ENCODE data around the gene B4GALT3.

Gene B4GALT3

DNA sequence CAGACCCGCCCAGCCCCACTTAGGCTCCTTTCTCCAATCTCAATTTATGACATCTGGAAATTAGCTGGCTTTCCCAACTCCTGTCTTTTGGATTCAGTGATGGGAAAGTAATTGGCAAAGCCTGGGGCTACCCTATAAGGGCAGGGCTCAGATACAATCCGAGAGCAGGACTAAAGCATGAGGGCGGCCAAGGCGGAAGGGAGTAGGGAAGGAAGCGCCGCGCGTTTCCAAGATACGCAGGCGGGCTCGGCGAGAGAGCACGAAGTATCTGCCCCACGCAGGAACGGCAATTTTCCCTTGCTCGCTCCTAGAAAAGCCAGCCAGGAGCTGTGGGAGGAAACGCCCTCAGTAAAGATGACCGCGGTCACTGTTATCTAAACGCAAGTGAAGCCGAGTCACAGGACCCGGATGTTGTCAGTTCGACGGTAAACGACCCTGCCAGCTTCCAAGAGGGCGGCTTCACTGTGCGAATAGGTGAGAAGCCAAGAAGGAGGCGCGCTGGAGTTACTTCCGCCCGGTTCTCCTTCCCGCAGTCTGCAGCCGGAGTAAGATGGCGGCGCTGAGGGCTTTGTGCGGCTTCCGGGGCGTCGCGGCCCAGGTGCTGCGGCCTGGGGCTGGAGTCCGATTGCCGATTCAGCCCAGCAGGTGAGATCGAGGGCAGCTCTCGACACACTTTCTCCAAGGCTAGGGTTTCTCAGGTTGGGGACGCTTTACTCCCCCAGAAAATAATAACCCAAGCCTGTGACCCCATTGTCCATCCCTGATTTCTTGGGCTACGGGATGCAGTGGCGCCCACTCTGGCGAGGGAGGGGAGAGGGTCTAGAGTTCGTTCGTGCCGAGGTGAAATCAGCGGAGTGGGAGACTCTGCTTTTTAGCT is 24.8 kb upstream of the B4GALT3 start, which contains the start of gene NDUFS2:
NDUFS2 (plus strand) TSS at position 532 of the 877 bp plus-strand sequence; CDS start at position 551, 19 bp downstream.
- peak; percentile 99 for DNase-seq

DNA sequence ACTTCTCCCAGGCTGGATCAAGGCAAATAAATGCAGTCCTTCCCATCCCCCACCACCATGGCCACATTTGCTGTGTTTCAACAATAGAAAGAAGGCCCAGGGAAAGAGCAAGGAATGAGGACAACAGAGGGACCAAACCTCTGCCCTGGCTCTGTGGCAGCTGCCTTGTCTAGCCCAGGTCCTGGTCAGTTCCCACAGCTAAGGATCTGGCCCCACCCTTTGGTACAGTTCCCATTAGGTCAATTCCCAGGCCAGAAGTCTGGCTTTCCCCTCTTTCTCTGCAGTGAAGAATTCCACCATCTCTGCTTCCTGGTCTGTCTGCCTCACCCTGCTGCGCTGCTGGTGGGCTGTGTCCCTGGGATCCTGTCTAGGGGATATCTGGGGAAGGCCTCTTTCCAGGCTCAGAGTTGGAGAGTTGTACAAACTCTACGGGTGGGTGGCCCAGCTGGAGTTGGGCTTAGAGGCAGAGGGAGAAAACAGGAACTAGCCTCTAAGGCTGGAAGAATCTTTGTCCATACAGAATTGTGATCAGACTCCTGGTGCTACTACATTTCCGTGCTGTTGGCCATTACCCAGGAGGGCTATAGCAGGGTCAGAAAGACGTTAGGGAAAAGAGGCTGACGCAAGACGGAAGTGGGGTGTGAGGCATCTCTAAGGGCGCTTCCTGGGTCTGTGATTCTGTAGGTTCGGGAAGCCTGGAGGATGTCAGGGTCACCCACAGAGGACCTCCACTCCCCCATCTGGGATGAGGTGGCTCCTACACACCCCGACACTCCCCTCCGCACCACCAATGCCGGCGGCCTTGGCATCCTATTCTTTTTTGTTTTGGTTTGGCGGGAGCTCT is 23.9 kb upstream of the B4GALT3 start:
- DNase-seq = no peak

DNA sequence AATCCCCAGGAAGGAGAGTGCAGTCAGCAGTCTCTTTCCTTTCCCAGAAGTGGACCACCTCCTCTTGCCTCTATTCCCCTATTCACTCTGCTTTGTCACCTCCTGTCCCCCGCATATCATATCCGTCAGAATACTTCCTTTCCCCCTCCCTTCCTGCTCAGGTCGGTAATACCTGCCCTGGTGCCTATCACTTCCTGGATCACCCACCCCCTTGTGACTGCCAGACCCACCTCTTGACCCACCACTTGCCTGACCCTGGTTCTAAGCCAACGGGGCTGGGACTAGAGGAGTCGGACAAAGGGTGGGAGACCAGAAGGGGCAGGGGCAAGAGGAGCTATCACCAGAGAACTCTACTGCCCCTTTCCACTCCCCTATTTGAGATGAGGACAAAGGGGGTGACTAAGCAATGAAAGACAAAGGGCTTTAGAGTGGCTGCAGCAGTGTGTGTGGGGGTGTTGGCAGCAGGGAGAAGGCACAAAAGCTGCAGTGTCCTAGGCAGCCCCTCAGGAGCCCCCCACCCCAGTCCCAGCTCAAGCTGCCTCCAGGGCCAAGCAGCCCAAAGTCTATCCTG is 23.2 kb upstream of the B4GALT3 start:
- DNase-seq = no peak

DNA sequence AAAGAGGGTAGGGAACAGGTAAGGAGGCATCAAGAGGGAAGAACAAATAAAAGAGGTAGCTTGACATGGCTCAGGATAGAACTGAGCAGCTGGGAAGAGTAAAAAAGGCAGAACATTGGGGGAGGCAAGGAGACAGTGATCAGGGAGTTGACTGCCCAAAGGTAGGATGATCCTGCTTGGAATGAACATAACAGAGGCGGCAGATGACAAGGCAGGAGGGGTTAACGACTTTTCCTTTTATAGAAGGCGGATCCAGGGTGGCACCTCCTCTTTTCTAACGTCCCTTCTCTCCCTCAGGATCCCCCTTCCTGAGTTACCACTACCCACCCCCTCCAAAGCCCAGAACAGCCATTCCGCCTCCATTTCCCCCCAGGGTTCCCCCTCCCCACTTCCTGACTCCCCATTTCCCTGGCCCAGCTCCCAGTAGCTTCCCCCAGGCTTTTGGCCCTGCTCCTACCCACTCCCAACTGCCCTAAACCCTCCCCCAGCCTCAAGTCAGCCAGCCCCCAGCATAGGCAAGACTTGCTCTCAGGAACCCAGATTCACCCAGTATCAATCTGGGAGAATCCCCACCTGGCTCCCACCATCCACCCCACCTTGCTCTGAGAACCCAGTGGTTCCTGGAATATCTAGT is 22.3 kb upstream of the B4GALT3 start:
- no peak for DNase-seq

DNA sequence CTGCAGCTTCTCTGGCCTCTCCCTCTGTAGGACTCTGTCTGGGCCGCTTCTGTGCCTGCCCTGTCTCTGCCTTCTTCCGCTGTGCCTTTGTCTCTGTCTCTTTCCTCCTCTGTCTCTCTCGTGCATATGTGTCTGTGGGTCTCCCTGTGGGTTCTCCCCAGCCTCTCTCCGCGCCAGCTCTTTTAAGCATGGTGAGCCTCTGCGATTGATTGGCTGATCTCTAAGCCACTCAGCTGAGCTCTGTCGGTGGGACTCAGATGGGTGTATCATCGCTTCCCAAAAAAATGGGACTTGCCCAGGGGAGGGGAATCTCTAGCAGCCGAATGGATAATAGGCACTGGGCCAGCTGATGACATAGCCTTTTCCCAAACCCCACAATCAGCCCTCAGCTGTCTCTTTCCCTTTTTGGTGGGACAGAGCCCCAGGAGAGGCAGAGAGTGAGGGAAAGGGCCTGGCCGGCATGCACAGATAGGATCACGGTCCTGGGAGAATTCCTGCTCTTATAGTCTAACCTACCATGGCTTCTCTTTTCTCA is 21.7 kb upstream of the B4GALT3 start, which contains the start of gene ADAMTS4:
ADAMTS4 (minus strand) TSS at position 158 of the 535 bp plus-strand sequence. CDS start 427 bp downstream, outside the sequence.
- no peak for DNase-seq

DNA sequence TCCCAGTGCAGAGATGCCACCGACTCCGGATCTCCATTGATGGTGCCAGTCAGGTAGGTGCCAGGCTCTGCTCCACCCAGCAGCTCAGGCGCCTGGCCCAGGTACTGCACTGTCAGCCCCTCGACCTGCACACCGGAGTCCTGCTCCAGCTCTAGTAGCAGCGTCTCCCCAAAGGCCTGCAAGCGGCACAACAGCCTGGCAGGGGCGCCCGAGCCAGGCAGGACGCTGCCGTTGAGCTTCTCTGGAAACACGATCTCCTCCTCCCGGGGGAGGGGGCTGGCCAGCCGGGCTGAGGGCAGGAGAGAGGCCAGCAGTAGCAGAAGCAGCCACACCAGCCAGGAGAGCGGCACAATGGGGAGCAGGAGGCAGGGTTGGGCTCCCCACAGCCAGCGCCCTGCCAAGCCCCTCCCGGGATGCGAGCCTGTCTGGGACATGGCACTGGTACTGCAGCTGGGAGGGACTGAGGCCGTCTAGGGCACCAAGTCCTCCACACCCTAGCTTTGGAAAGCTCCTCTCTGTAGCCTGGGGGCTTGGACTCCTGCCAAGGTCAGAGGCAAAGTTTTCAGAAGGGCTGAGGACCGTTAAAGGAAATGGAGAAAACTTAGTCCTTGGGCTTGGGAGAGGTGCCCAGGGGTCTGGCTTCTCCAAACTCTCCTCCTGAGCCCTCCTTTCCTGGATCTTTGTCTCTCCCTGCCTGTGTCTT is 21.0 kb upstream of the B4GALT3 start:
- DNase-seq = peak; percentile 46

DNA sequence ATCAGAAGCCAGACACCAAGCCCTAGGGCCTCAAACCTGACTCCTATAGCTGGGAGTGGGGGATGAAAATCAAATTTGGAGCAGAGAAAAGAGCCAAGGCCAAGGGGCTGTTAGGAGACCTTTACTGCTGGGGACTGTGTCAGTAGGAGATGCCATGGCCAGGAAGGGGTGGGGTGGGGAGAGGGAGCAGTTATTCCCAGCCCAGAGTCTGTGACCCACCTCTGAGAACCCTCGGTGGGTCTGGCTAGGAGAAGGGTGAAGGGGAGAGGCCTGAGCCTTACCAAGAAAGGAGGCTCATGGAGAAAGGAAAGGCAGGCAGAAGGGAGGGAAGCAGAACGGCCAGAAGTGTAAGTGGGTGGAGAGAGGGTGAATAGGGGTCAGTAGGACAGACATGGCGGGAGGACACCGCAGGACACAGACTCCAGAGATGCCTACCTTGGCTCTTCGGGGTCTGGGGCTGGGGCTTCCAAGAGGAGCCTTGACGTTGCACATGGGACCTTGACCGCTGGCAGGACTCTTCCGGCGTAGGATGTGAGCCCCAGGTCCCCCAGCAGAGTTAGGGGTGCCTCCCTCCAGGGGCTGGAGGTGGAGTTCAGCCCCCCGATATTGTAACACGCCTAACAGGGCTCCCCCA is 20.4 kb upstream of the B4GALT3 start:
- DNase-seq = no peak

DNA sequence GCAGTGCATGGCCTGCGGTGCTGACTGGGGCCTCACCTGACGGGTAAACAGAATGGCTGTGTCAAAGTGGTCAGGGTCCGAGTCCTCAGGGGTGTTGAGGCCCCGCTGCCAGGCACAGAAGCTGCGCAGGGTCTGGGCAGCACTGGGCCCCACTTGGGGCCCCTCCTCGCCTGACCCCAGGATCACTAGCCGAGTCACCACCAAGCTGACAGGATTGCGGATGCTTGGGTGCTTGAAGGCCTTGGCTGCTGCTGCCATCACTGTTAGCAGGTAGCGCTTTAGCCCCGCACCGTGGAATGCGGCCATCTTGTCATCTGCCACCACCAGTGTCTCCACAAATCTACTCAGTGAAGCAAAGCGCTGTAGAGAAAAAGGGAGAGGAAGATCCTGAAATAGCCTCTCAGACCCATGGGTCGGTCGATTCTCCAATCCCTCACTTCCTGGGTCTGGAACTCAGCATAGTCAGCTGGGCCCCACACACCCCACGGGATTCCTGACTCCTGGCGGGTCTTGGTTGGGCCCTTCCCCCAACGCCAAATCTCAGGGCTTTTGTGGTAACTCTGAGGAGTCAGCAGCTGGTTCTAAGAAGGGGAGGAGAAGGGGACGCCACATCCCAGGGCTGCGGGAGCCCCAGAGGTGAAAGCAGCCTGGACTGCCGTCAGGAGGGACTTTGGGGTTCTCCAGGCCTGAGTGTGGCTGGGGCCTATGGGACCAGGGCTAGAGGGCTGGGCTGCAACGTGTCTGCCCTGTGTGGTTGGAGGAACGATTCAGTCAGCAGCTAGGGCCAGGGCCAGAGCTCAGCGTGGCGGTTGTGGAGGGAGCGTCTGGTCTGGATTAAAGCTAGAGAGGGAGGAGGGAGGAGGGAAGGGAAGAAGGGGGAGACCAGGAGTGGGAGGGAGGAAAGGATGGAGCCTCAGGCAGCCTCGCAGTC is 19.5 kb upstream of the B4GALT3 start:
- DNase-seq = no peak

DNA sequence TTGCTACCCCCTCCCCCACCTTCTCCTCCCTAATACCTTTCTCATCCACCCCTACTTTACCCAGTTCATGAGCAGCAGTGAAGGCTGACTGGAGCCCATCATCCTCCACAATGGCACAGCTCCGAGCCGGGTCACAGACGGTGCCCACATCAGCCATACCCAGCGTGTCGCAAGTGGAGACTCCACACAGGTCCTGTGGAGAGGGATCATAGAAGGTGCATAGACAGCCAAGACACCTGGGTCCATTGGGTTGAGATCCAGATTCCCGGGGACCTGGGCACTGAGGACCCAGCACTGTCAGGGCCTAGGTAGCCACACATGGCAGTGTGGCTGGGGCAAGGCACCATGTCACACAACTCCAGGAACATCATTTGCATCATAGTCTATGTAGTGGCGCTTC is 18.8 kb upstream of the B4GALT3 start:
- DNase-seq = no peak

DNA sequence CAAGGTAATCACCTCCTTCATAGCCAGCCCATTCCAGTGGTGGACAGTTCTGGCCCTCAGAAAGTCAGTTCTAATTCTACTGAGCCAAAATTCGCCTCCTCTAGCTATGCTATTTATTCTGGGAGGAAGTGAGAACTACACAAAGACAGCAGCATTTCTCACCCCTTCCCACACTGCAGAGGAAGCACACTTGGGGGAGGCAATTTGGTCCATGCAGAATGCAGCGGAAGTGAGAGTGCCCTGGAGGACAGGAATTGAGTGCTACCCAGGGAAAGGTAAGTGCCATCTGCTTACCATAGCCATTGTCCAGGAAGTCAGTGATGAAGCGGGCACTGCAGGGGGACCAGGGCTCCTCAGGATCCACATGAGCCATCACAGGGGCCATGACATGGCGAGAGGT is 17.9 kb upstream of the B4GALT3 start:
- no peak for DNase-seq

DNA sequence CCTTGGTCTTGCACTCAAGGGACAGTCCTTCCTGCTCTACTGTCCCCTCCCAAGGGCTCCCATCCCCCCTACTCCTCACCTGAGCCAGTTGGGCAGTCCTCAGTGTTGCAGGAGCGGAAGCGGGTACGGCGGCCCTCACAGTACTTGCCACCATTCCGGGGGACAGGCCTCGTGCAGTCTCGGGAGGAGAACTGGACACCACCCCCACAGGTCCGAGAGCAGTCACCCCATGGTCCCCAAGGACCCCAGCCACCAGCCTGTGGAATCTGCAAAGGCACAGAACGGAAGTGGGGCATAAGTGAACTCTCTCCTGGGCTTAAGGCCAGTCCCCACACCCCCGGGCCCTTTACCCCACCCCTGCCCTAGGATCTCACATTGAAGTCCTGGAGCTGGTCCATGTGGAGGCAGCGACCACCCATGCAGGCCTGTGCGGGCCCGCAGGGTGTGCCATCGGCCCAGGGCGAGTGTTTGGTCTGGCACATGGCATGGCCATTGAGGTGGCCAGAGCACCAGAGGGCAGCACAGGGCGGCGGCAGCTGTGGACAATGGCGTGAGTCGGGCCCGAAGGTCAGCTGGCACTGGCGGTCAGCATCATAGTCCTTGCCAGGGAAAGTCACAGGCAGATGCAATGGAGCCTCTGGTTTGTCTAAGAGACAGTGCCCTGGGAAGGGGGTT is 16.4 kb upstream of the B4GALT3 start:
- no peak for DNase-seq

DNA sequence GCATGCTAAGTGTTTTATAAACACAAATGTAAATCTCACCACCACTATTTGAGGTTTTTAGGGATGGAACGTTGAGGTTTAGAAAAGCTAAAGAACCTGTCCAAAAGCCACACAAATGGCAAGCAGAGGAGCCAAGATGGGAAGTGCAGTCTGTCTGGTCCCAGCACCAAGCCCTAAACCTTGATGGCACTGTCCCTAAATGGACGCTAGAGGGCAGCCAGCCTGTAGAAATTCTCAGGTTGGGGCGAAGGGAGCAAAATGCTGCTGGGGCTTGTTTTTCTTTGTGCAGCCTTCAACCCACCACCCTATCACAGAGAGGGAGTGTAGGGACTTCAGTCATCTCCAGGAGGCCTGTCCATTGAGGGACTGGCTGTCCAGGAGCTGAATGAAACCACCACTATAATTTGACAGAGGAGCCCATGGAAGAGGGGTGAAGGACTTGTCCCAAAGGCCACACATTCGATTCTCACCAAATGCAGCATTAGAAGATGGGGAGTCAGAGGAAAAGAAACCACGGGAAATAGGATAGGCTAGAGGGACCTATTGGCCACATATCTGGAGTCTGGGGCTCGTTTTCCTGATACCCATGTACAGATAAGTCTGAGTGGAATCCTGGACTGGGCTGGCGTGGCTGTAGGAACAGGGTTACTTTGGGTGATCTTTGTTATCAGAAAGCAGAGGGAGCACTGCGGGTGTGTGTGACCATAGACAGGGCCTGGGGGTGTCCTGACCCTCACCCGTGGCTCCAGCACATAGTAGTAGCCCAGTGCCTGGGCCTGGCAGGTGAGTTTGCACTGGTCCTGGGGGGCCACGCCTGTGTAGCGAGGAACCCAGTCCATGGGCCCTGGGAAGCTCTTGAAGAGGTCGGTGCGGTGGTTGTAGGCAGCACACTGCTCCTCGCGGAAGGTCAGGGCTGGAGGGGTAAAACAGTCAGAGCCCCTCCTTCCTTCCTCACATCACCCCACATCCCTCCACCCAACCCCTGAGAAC is 15.5 kb upstream of the B4GALT3 start:
- peak; percentile 86 for DNase-seq

DNA sequence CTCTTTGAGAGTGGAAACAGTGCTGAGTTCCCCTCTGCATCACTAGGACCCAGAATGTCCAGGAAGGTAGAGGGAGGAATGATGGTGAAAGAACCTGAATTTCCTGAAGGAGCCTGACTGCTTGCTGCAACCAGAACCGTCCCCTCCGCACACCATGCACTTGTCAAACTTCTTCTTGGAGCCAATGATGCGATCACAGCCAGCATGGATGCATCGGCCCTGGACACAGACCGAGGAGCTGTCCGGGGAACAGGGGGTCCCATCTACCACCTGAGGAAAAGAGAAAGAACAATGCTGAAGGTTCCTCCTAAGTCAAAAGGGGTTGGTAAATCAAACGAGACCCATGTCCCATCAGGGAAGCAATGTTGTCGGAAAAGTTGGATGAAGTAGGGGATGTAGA is 14.7 kb upstream of the B4GALT3 start:
- DNase-seq = no peak

DNA sequence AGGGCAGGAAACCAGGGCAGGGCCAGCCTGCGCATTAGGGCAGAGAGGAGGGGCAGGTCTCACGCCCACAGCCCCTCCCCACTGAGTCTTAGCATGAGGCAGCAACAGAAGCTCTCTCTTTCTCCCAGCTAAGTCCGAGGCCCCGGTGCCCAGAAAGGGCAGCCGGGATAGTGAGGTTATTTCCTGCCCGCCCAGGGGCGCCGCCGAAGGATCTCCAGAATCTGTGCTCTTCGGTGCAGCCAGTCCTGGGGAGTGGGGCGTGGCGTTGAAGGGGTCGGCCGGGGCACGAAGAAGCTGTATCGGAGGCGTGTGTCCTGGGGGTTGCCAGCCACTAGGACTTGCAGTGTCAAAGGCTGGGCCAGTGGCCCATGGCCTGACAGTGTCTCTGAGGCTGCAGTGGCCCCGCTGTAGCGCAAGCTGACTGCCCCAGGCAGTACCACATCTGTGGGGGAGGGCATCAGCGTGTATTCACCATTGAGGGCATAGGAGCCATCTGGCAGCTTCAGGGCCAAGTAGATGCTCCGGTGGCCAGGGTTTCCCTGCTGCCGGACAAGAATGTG is 13.7 kb upstream of the B4GALT3 start:
- DNase-seq = no peak

DNA sequence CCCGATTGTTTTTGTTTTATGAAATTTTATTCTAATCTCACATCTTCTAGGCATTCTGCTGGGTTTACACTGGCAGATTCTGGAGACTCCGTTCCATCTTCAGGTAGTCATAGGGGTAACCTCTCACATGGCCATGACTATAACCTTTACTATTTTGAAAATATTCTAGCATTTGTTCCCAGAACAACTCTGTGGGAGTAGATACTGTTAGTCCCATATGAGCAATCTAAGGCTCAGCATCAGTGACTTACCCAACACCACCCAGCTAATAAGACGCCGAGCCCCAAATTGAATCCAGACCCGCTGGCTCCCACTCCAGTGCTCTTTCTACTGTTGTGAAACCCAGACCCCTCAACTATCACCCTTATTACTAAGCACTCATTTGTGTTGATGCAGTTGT is 11.7 kb upstream of the B4GALT3 start:
- no peak for DNase-seq

DNA sequence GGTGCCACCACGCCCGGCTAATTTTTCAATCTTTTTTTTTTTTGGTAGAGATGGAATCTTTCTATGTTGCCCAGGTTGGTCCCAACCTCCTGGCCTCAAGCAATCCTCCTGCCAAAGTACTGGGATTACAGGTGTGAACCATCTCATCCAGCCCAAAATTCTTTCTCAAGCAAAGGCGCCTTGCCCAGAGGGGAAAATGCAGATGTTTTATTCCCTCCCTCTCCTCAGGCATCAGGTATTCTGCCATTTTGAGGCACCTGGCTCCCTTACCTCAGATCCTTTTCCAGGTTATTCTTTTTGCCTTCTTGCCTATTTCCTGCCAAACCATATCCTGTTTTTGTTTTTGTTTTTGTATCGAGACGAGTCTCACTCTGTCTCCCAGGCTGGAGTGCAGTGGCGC is 11.1 kb upstream of the B4GALT3 start:
- no peak for DNase-seq

DNA sequence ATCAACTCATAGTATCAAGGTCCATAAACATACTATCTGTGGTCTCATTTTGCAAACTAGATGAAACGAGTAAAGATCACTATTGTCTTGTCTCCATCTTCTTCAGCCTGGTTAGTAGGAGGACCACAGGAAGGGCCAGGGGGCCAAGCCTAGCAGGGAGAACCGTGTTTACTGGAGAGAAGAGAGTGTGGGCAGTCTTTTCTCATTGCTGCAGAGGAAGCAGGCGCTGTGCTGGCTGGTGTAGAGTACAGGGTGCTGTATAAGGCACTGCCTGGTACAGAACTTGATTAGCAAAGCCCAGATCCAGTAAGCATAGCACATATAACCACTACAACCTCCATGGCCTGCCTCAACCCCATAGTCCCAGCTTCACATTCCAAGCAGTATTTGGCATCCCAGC is 10.0 kb upstream of the B4GALT3 start:
- DNase-seq = no peak

DNA sequence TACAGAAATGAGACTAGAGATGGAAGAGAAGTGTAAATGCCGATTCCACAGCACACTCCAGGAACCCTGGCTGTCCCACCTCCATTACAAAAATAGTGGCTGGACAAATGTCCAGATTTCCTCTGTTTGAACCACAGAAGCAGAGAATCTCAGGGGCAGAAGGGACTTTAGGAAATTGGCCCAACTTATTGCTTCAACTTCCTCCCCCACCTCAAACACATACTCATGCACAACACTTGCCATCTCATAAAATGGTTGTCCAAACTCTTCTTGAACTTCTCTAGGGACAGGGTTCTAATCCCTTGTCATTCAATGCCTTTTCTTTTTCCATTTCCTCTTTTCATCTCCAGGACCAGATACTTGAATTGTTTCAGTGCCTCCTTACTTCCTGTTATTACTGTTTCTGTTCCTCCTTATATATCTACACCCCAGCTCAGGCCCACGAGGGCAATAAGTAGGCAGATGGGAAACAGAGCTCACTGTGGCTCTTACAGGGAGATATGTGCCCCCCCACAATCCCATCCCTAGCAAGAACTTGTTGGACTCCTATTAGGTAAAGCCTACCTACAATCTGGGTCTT is 8.5 kb upstream of the B4GALT3 start:
- DNase-seq = no peak

All from hematopoietic multipotent progenitor cell treated with erythropoietin and hydrocortisone succinate and interleukin-3 and kit ligand, for 8 days (in vitro differentiated cells).